ACC112 (cell line): ENCODE results near the gene MORF4L2.
"Not testable (repeated sequence)": the region's sequence is repeated elsewhere in the genome, so short reads cannot be mapped to it uniquely, and the experiment has no call there.

Source experiments
- H2AFZ ChIP-seq: fragments of 200-600 bp; sonication (generic); one replicate; pipeline ENCODE4 v1.6.0; 2017; ENCODE audit warnings: antibody characterized with exemption, low read length; ENCODE audit not compliant: unreplicated experiment
- H3K27ac ChIP-seq: fragments of 200-600 bp; sonication (generic); 2 replicates; pipeline ENCODE4 v1.5.1; 2014; ENCODE audit warnings: low read depth, mild to moderate bottlenecking, antibody characterized with exemption, low read length, moderate library complexity
- H3K27me3 ChIP-seq: fragments of 200-600 bp; sonication (generic); 2 replicates; pipeline ENCODE4 v1.6.1; 2014; ENCODE audit warnings: mild to moderate bottlenecking, antibody characterized with exemption, low read length, moderate library complexity, mixed read lengths; ENCODE audit not compliant: insufficient read depth
- H3K36me3 ChIP-seq: fragments of 200-600 bp; sonication (generic); 2 replicates; pipeline ENCODE4 v1.6.1; 2016; ENCODE audit warnings: mild to moderate bottlenecking, antibody characterized with exemption, low read length, moderate library complexity, mixed read lengths; ENCODE audit not compliant: insufficient read depth
- H3K4me1 ChIP-seq: fragments of 200-600 bp; sonication (generic); one replicate; pipeline ENCODE4 v1.6.1; 2016; ENCODE audit warnings: low read length, mixed read lengths; ENCODE audit not compliant: insufficient read depth, unreplicated experiment, control insufficient read depth
- H3K4me3 ChIP-seq: fragments of 200-600 bp; sonication (generic); 2 replicates; pipeline ENCODE4 v1.5.1; 2014; ENCODE audit warnings: mild to moderate bottlenecking, low read depth, low read length
- H3K79me2 ChIP-seq: fragments of 200-600 bp; sonication (generic); one replicate; pipeline ENCODE4 v1.6.0; 2016; ENCODE audit warnings: low read length; ENCODE audit not compliant: control insufficient read depth, unreplicated experiment, insufficient read depth

The MORF4L2 gene

DNA sequence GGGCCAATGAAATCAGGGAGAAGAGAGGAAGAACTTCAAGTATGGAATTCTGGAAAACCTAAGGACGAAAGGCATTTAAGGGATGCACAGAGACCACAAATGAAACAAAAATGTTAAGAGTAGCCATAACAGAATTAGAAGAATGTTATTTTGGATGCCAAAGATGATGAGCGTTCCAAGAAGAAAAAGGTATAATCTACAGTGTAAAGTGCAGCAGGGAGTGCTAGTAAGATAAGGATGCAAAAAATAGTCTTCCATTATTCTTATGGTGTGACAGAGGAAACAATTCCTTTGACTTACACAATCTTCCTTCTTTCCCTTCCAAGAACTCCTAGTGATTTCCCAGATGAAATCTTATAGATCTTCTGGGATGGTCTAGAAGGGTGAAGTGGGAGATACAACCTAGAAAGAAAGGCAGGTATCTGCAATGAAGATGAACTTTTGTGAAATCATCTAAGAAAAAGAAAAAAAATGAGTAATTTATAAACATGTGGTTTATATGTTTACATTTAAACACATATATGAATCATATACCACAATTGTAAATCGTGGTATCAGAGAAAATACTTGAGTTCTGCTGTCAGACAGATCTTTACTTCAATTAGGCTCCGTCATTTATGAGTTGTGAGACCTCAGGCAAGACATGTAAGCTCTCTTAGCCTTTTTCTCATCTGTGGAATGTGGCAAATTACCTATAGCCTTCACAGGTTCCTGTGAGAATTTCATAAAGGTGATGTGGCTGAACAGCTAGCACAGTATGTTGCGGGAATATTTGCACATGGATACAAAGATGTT lies 8.1 kb downstream of the MORF4L2 start:
- H3K79me2 ChIP-seq = peaks cover 17% of the 10 kb centered on the region
- no peak overlapping the region for H2AFZ ChIP-seq
- H3K36me3 ChIP-seq = peaks cover 34% of the 10 kb centered on the region
- no peak overlapping the region for H3K4me3 ChIP-seq
- no peaks in the 10 kb centered on the region for H3K27me3 ChIP-seq
- peak overlapping the region; percentile 54 for H3K27ac ChIP-seq
- H3K4me1 ChIP-seq = peaks cover 33% of the 10 kb centered on the region

GRCh38 chrX:103674531-103675454 lies 11.7 kb downstream of the MORF4L2 start:
- H3K36me3 ChIP-seq = peaks cover 14% of the 10 kb centered on the region
- H3K79me2 ChIP-seq = peaks cover 2% of the 10 kb centered on the region
- peak overlapping the region; percentile 26; the same call in 1 of the 2 replicates for H3K27ac ChIP-seq
- H2AFZ ChIP-seq = no peak overlapping the region
- H3K27me3 ChIP-seq = no peaks in the 10 kb centered on the region
- H3K4me1 ChIP-seq = peaks cover 11% of the 10 kb centered on the region
- no peak overlapping the region for H3K4me3 ChIP-seq

DNA sequence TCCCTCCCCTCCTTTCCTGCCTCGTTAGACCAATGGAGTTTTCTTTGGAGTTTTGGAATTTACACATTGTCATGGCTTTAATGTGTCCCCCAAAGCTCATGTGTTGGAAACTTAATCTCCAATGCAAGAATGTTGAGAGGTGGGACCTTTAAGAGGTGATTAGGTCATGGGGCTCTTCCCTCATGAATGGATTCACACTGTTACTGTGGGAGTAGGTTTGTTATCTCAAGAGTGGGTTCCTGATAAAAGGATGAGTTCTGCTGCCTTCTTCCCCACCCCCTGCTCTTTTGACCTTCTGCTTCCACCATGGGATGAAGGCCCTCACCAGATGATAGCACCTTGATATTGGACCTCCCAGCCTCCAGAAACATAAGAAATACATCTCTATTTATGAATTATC lies 16.8 kb downstream of the MORF4L2 start:
- no peaks in the 10 kb centered on the region for H3K79me2 ChIP-seq
- no peaks in the 10 kb centered on the region for H3K36me3 ChIP-seq
- H3K27me3 ChIP-seq = no peaks in the 10 kb centered on the region
- no peak overlapping the region for H2AFZ ChIP-seq
- no peak overlapping the region for H3K4me3 ChIP-seq
- no peak overlapping the region for H3K27ac ChIP-seq
- peaks cover 7% of the 10 kb centered on the region for H3K4me1 ChIP-seq

DNA sequence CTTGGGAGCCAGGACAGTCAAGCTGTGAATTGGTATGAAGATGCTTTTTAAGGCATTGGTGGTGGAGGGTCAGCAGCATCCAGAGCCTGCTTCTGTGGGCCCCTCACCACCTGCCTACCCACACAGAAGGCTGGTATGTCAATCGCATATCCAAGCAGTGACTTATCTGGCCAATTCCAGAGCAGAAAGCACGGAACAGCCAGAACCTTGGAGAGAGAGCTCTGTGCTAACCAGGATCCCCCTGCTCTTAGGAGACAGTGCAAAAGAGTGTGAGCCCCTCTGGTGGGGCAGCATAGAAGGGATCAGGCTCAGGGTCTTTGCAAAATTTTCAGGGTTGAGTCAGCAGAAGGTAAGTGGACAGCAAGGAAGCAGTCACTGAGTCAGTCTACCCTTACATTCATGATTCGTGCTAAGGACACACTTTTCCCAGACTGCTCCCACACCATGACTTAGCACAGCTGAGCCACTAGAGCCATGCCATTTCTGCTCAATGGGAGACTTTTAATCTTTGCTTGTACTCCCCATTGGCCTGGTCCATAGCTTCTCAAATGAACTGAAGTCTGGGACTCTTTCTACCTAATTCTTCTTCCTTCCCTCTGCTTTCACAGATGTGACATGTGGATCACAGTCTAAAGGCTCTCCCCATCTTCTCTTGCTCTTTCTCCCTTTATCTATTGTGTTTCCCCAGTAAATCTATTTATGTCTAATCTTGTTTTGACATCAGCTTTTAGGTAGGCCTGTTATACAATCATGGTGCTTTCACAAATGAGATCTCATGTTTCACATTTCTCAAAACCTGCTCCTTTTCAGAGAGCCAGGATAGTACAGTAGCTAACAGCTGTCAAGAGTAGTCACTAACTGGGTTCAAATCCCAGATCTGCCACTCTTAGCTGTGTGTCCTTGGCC lies 20.0 kb downstream of the MORF4L2 start:
- Histone ChIP-seq H3K4me1 (peaks cover 7% of the 10 kb centered on the region), H3K27ac (no peak overlapping the region), H3K36me3 (no peaks in the 10 kb centered on the region), H3K4me3 (no peak overlapping the region), H3K79me2 (no peaks in the 10 kb centered on the region), H2AFZ (no peak overlapping the region), H3K27me3 (no peaks in the 10 kb centered on the region)

GRCh38 chrX:103663981-103664762 lies 22.3 kb downstream of the MORF4L2 start:
- Histone ChIP-seq H3K4me3 (no peak overlapping the region), H3K27me3 (no peaks in the 10 kb centered on the region), H2AFZ (no peak overlapping the region), H3K36me3 (no peaks in the 10 kb centered on the region), H3K27ac (no peak overlapping the region), H3K79me2 (no peaks in the 10 kb centered on the region), H3K4me1 (peaks cover 7% of the 10 kb centered on the region)

DNA sequence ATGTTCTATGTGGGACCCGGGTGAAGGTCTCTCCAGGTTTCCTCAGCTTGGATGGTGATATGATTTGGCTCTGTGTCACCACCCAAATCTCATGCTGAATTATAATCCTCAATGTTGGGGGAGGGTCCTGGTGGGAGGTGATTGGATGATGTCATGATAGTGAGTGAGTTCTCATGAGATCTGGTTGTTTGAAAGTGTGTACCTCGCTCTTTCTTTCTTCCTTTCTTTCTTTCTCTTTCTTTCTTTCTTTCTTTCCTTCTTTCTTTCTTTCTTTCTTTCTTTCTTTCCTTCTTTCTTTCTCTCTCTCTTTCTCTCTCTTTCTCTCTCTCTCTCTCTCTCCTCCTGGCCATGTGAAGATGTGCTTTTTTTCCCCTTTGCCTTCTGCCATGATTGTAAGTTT lies 27.0 kb downstream of the MORF4L2 start:
- not testable (repeated sequence) for H3K27ac ChIP-seq, H3K4me3 ChIP-seq, H3K27me3 ChIP-seq, H3K36me3 ChIP-seq, H2AFZ ChIP-seq, H3K79me2 ChIP-seq
- peaks cover 22% of the 10 kb centered on the region for H3K4me1 ChIP-seq

DNA sequence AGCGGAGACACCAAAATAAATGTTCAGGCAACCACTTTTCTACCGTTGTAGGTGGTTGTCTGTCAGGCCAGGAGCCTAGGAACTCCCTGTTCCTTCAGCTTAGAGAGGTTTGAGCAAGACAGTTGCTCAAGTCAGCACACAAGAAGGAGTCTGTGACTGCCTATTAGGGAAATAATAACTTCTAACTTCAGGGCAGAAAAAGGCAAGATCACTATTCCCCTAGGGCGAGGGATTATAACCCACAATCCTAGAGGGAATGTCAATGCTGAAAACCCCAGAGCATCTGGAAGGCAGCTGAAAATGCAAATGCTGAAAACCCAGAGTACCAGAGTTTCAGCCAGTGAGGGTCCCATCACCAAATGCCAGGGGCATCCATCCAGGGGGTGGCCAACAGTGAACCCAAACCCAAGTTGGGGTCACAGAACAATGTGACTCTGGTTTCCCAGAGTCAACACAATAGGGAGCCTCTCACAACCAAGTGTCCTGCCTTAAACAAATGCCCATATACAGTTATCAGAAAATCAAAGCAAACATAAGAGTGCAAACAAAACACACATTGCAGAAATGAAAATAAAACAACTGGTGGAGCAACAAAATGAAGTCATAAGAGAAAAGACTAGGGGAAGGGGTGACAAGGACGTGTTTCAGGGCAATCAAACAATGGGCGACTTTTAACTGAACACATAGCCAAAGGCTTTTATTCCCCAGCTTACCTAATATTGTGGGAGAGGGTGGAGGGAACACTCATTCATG lies 27.6 kb downstream of the MORF4L2 start:
- Histone ChIP-seq H3K4me1 (peaks cover 22% of the 10 kb centered on the region), H3K4me3 (no peak overlapping the region), H3K27me3 (no peaks in the 10 kb centered on the region), H2AFZ (no peak overlapping the region), H3K36me3 (no peaks in the 10 kb centered on the region), H3K79me2 (no peaks in the 10 kb centered on the region), H3K27ac (no peak overlapping the region)

- peaks cover 22% of the 10 kb centered on the region for H3K4me1 ChIP-seq
- not testable (repeated sequence) for H3K27me3 ChIP-seq, H3K4me3 ChIP-seq, H3K79me2 ChIP-seq, H3K36me3 ChIP-seq
- peak overlapping the region; percentile 98 for H3K27ac ChIP-seq
- H2AFZ ChIP-seq = peak overlapping the region; percentile 3
Measured at GRCh38 chrX:103657066-103657465, 29.4 kb downstream of the MORF4L2 start.

GRCh38 chrX:103656617-103657016 lies 29.9 kb downstream of the MORF4L2 start:
- H2AFZ ChIP-seq = peak overlapping the region; percentile 3
- no peaks in the 10 kb centered on the region for H3K27me3 ChIP-seq
- peak overlapping the region; percentile 98 for H3K27ac ChIP-seq
- H3K36me3 ChIP-seq = no peaks in the 10 kb centered on the region
- H3K4me3 ChIP-seq = no peak overlapping the region
- peaks cover 22% of the 10 kb centered on the region for H3K4me1 ChIP-seq
- no peaks in the 10 kb centered on the region for H3K79me2 ChIP-seq
